B cell (primary cell): Measurements from ENCODE around the gene AP1S3.
"Not testable (repeated sequence)": the region's sequence is repeated elsewhere in the genome, so short reads cannot be mapped to it uniquely, and the experiment has no call there.

Experiments used
- CTCF ChIP-seq: fragments of 200-600 bp; IDR thresholded peaks from one replicate; pipeline ENCODE4 v1.8.0; 2022; ENCODE audit warnings: antibody characterized with exemption, mild to moderate bottlenecking
- EZH2 ChIP-seq: IDR thresholded peaks from 2 replicates; pipeline ENCODE4 v1.6.1; 2012; ENCODE audit warnings: borderline replicate concordance, low read depth, mild to moderate bottlenecking, moderate library complexity, low read length; ENCODE audit not compliant: insufficient read depth, poor library complexity, severe bottlenecking

- TF ChIP-seq CTCF, EZH2: not testable (repeated sequence)
Observed at GRCh38 chr2:223788106-223788505, 49.3 kb downstream of the AP1S3 start.
